Measurements from ENCODE around the gene ZIC1. TPM values are rescaled to one million over a fixed set of nuclear protein-coding genes. Genes with fewer than 3 reads are reported as not detected.

Gene ZIC1
- total RNA-seq, 1 donor from 2014 or later: 0.36 TPM

DNA sequence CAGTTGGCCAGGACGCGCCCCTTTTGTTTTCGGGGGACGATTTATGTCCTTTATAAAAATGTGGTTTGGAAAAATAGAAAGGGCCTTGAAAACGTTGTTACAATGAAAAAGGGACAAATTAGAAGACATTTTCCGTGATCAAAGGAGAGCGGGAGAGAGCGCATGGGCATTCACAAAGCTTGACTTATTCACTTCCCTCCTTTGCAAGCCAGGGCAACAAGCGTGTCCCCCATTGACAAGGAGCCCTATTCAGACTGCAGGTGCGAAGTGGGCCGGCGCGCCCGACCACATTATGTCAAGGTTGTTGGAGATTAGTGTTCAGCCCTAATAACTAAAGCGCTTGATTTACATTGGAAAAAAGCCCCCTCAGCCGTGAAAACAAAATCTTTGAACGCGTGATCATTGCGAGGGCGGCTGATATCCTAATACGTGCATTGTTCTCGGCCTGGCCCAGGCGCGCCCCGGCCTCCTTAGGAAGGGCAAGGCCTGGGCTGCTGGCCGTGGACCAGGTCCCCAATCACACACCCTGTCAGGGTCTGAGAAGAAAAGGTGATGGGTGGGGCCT is 28.7 kb upstream of the ZIC1 start:
- no peak for ATAC-seq

DNA sequence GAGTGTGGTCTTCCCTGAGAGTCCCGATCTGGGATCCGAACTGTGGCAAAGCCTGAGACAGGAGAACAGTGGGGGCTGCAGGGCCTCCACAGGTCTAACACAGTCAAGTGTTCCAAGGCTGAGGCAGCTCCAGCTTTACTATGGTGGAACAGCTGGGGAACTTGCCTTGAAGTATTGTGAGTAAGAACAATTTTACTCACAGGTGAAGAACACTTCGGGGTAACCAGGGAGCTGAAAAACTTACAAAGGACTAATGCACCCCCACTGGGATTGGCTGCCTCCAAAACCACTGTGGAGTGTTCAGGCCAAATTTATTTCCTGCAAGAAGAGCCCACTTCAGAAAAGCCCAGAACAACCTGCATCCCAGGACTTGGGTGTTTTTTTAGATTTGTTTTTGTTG is 28.2 kb upstream of the ZIC1 start:
- no peak for ATAC-seq

DNA sequence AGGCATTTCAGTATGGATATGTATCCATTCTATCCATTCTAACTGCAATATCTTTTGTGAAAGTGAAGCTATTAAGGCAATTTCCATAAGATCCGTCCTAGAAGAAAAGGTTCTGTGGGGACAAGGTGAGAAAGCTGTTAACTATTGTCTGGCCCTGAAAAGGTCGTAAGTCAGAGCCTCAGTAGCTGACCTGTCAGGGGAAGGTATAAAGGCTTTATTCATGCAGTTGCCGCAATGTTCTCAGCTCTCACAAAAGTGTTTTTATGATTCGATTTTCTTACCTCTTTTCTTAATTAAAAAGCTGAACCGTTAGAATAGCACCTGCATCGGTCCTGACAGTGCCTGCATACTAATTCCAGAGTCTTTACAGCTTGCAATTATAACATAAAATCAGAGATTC is 27.6 kb upstream of the ZIC1 start:
- no peak for ATAC-seq

DNA sequence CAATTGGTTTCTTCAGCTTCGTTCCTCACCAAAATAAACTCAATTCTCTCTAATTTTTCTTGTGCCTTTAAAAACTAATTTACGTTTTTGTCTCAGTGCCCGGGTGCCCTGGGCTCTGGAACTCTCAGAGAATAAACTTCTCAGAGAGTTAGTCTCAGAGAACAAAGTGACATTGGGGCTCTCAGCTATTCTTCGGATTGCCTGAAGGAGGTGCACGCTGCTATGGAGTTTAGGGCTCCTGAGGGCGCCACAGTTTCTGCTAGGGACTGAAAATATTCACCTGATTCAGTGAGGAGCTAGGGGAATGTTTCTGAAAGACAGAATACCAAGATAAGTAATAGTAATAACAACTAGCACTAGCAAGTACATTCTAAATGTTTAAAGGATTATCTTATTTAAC is 25.5 kb upstream of the ZIC1 start:
- no peak for ATAC-seq

DNA sequence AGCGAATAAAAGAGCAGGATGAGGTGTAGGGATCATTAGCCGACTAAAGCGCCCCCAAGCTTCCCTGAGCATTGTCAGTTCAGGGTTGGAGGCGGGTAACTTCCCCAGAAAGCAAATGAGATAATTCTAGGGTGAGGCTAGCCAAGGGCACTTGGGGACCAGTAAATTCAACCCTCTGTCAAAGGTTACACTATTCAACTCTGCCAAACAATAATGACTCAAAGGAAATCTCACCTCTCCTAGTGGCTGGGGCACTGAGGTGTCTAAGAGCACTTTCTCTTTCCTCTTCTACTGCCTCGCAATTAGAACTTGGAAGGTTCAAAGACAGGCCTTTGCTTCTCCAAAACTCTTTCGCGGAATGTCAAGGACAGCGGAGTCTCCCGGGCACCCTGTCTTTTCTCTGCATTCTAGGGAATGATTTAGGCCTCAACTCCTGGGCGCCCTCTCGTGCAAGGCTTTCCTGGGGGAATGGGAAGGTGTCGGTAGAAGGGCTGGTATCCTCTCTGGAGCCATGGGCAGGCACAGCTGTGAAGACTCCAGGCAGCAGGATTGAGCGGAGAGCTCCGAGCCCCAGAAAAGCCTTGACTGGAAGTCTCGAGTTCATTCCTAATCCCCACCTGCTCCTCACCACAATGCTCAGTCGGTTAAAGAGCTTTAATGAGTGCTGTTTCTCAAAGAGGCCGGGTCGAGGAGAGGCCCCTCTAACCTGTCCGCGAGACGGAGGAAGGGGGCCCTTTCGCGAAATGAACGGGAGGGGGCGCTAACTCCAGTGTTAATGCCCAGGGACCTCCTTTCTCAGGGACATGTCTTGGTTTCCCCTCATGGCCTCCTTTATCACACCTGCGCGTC is 24.7 kb upstream of the ZIC1 start:
- no peak for ATAC-seq

DNA sequence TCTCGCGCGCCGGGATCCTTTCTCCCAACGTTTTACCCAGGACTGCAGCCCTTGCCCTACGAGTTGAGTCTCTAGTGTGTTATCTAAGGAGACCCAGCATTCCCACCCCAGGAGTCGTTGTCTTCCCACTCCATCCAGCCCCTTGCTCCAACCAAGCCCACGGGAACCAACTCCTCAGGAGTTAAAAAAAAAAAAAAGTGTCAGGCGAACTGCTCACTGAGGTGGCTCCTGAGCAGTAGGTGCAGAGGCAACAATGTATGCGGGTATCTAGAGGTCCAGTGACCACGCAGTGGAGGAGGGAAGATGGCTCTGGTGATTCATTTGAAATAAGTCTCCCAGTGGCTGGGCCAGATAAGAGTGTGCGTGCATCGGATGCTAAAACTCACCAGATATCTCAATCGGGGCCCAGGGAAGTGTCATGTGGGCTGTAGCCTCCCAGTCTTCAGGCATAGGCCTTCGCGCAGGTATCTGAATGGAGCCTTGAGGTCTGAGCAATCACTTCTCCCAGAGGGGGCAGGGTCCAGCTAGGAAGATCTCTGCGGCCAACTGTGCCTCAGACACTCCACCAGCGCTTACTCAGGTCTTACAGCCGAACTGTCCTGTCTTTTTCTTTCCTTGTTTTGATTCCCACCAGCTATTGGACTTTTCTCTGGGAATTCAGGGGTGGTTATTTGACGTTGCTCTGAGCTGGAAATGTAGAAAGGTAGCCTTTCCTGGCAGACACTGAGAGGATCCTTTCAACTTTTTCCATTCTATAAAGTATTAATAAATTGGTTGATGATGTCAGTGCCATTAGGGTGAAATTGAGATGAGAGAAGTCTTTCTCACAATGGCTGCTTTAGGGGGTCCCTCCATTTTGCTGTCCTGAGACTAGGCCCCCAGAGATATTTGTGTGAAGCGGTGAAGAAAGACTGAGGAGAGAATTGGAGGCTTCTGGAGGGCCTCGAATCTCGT is 23.8 kb upstream of the ZIC1 start:
- ATAC-seq: no peak

DNA sequence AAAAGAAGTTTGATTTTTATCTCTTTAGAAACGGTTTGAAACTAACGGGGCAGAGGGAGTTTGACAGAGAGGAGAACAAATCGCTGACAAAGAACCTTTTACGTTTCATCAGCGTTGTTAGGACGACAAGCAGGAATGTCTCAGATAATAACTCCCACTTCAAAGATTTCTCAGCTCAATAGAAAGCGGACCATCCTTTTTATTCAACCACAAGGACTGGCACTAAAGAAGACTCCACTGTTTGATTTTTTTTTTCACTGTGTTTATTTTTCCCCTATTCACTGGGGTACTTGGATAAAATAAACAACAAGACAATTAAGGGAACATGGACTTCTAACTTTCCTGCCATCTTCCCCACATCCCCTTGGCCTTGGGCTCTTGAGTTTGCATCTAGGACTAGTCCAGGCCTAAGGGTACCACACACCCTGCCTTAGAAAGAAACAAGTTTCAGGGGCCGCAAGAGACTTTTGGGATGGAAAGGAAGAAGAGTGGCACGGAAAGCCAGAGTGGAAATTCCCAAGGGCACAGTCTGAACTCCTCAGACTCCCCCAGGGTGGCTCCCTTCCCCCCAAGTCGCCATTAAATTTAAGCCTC is 21.8 kb upstream of the ZIC1 start:
- no peak for ATAC-seq

DNA sequence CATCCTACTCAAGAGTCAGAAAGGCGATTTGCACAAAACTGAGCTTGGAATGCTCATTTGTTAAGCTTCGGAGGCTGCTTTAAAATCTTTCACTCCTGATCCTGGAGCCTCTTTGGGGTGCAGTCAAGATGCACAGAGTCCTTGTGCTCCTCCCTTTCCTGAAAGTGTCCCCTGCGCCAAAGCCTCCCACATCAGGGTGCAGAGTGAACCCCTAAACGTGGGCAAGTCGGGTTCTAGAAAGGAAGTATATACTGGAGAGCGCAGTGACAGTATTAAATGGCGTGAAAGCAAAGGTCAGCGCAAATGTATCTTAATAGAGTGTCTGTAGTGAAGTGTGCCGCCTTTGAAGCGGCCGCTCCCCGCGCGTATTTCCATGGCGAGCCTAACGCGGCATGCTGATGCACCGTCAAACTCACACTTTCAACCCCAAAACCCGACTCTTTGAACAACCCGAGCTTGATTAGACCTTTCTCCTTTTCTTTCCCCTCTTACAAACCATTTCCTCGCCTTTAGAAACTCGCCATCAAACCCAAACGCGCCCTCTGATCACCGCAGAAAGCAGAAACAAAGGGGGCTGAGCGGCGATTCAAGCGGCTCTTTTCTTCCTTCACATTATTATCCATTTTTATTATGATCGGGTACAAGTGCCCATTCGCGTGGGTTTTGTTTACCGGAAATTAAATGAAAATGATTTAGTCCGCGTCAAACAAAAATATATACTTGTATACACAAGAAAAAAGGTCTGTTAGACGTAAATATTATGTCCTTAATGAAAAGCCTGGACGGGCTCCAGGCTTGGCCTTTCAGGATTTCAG is 21.1 kb upstream of the ZIC1 start:
- ATAC-seq: no peak

DNA sequence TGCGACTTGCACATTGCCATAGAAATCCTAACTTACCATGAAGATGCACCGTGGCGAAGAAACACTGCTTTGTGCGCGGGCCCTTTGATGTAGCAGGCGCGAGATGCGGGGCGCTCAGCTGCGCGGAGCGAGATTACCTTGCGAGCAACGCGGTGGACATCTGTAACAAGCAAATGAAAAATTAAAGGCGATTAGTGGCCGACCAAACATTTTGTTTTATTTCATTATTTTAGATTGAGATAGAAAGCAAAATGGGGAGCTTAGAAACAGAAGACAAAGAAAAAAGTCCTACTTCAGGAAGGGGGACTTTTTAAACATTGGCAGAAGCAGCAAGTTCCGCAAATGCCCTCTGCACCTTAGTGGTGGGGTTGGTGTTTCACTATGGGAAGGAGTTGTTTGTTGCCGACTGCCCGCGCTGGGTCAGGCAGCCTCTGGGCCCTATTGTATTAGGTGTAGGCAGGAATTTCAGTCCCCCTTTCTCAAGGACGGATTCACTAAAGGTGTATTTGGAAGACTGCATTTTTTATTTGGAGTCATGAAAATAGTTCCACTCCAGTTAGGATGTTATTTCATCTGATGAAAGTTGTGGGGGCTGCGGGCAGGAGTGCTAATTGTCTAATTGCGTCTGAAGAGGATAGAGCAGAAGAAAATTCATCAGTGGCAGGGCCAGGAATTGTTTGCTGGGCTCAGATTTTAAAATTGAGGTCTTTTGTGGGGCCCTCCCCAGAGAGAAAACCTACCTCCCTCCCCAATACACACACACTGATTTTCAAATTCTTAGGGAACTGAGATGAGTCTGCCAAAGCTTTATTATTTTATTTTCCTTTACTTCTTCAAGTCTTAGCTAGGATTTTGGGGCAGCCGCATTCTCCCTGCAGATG is 20.2 kb upstream of the ZIC1 start:
- no peak for ATAC-seq

DNA sequence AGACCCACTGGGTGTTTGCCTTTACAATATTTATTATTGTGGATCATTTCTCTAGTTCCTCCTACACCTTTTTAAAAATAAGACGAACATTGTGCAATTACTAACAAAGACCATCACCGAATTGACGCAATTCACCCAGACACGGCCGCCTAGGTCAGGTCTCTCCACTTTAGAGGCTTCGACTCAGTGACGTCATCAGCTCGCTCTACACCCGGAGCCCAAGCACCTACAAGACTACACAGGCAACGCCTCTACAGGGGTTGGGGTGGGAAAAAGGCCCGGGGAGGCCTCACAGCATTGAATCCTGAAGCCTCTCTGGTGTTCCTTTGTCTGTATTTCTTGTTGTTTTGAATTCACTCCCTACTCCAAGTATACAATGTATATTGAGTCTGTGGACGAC is 19.4 kb upstream of the ZIC1 start:
- ATAC-seq: no peak

DNA sequence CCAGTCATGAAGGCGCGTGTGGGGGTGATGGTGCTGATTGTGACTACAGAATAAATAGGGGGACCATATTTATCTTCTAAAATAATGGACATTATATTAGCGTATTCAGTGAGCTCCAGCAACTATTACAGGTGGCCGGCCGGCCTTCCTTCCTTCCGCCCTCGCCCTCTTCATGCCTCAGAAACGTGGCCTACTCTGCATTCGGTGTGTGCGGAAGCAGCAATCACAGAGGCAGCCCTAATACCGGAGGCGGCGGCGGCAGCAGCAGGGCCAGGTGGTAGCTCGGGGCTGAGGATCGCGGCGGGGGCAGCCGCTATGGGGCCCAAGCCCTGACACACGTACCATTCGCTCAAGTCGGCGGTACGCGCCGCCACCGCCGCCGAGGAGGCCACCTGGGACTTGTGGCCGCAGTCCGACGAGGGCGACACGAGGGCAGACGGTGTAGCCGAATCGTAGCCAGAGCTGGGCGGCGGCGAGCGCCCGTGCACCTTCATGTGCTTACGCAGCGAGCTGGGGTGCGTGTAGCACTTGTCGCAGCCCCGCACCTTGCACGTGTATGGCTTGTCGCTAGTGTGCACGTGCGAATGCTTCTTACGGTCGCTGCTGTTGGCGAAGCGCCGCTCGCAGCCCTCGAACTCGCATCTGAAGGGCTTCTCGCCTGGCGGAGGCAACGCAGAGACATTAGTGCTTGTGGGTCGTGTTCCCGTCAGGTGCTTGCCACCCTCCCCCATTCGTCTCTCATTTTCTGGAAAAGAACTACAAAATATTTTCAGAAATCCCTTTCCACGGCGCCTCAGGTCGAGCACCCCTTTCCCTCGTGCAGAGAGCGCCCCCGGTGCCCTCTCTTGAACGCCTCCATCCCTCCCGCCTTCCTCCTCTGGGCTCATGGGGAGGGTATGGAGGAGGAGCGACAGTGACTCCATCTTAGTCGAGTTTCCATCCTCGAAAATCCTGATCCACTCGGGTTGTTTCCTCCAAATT is 18.3 kb upstream of the ZIC1 start:
- no peak for ATAC-seq

DNA sequence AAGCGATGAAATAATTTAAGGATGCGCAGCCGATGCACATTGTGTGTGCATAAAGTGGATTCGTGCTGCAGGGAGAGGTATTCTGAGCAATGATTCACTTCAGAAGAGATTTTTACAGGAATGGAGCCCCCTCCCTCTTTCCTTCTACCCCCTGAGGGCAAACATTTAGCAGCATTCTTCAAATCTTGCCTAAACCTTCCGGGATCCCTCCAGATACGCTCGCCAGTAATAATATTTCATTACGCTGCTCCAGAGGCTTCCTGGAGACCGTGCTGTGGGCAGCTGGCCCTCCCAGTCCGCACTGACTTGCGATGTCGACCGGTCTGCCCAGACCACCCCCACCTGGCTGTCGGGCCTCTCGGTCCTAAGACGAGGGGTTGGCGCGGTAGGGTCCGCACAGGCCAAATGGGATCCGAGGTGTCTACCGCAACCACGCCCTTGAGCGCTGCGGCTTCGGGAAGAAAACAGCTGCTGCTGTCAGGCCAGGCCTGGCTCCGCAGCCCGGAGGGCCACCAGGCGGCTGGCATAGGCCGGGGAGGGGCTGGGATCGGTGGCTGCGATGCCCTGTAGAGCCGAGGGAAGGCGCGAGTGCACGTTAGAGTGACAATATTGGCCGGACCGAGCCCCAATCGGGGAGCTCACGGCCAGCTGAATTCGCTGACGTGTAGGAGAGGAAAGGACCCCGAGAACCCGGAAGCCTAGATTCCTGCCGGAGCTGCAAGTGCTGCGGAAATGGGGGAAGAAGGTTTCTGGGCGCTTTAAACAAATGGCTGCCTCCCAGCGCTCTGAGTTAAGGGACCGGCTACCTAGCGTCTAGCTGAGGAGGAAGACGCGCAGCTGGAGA is 17.2 kb upstream of the ZIC1 start:
- ATAC-seq: peak; percentile 18

DNA sequence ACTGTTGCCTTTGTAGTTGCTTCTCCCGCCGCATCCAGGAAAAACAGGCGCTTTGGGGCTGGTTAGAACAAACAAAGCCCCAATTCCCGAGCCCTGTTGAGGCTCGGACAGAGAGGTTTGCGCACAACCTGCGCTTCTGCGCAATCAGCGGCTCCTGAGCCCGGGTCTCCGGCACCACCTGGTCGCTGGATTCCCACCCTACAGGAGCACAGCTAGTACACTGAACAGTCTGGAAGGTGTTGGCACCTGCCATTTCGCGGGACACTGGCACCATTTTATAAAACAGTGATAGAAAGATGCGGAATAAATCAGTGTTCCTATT is 16.6 kb upstream of the ZIC1 start:
- no peak for ATAC-seq

DNA sequence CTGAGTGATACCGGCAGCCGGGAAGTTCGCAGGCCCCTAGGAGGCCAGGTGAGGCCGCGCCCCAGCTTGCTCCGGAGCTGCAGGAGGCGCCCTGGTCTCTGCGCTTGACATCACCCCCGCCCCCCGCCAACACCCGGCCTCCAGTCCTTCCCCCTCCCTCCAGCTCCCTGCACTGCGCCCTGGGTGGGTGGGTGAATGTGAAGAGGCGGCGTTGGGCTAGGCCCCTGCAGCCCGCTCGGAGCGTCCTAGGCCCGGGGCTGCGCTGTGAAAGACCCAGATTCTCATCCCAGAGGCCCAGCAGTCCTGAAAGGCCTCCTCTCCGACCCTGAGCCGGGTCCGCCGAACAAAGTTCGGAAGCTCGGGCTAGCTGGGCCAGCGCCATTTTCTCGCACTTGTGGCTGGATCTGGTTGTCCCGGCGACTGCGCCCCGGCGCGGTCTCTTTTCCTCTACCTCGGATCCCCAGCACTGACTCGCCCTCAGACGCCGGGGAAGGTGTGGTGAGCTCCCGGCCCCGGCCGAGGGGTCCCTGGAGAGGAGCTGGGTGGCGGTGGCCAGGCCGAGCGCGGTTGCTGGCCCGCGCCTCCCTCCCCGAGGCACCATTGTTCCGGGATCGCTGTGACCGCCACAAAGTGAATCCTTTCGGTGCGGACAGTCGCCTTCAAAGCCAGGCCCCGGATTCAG is 15.8 kb upstream of the ZIC1 start:
- ATAC-seq: peak; percentile 23

DNA sequence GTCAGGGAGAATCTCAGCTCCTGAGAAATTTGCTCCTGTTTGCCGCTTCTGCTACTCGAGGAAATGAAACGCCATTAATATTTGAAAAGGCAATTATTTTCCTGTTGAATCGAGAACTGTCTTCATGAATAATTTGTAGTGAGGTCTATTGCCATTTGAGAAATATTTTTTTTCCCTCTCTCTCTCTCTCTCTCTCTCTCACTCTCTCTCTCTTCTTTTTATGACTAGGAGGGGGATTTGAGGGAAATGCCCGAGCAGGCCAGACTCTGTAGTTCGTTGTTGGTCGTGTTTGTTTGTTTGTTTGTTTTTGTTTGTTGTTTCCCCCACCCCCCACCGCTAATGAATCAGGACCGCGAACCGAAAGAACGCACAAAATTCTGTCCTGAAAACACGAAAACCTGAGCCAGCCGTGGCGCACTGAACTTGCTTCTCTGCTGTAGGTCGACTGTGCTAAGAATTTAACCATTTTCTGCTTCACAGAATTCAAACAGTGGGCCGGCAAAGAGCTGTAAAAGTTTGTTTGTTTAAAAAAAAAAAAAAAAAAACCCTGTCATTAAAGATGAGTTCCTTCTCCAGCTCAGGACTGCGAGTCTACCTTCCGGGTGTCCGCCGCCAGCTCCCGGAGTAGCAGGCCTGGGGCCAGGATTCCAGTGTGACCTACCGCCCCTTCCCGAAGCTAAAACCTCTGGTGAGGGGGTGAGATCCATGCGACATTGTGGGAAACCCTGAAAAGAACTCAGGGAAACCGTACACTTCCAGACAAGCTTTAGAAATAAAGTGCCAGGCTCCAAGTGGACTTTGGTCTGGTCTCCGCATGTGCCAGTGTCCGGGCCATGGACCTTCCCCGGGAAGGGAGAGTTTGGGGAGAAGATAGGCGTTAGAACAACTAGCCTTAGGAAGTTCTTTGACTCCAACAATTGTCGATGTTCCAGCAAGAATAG is 15.0 kb upstream of the ZIC1 start:
- no peak for ATAC-seq

DNA sequence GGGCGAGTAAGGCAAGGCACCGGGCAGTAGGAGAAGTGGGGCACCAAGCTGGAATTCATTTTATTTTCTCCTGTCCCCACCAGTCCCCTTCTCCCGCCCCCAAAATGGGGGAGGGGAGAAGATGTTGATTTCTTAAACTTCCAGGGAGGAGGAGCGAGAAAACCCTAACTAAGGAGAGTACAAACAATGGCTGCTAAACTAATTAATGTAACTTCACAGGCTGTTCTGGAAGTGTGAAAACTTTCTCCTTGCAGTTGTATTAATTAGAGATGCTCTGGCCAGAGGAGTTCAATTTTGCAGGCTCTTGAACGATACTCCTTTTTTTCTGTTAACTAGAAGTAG is 14.3 kb upstream of the ZIC1 start:
- ATAC-seq: no peak
